ENCODE data around the gene NRL.

NRL gene

GRCh38 chr14:24137529-24138395 lies 23.0 kb upstream of the NRL start:
- in situ Hi-C loops (cut with MboI; ENCODE audit: low sequenced_read_pairs, unreplicated experiment) = no loop called here

DNA sequence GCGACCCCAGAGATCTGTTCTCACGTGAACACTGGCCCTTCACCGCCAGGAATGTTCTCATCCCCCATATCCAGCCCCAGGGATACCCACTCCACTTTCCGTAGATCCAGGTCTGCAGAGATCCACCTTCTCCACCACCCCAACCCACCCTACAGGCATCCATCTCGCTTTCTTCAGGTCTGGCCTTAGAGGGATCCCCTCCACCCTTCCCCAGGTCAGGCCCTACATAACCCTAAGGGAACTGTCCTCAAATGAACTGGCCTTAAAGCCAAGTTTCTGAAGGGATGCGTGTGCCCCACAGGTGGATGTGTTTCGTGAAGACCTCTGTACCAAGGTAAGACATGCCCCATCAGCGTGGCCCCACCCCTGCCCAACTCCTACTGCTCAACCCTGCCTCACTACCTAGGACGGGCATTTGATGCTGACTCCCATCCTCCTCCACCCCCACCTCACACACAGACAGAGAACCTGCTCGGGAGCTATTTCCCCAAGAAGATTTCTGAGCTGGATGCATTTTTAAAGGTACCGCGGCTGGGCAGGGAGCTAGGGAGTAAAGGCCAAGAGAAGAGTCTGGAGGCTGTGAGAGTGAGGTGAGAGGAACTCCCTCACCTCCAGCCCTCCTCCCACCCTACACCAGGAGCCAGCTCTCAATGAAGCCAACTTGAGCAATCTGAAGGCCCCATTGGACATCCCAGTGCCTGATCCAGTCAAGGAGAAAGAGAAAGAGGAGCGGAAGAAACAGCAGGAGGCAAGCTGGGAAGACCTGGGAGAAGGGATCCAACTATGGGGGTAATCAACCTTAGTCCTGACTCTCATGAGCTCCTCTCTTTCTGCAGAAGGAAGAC lies 22.2 kb upstream of the NRL start:
- no peak for DNase-seq (ENCODE audit: low spot score)
- in situ Hi-C loops (cut with MboI; ENCODE audit: low sequenced_read_pairs, unreplicated experiment) = no loop called here
- TF ChIP-seq, protein P1, sequence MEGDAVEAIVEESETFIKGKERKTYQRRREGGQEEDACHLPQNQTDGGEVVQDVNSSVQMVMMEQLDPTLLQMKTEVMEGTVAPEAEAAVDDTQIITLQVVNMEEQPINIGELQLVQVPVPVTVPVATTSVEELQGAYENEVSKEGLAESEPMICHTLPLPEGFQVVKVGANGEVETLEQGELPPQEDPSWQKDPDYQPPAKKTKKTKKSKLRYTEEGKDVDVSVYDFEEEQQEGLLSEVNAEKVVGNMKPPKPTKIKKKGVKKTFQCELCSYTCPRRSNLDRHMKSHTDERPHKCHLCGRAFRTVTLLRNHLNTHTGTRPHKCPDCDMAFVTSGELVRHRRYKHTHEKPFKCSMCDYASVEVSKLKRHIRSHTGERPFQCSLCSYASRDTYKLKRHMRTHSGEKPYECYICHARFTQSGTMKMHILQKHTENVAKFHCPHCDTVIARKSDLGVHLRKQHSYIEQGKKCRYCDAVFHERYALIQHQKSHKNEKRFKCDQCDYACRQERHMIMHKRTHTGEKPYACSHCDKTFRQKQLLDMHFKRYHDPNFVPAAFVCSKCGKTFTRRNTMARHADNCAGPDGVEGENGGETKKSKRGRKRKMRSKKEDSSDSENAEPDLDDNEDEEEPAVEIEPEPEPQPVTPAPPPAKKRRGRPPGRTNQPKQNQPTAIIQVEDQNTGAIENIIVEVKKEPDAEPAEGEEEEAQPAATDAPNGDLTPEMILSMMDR (IDR thresholded peaks at IDR 0.05; ENCODE audit: borderline replicate concordance, control extremely low read depth, extremely low read depth, insufficient read depth, missing control alignments) = no peak

More at GRCh38 chr14:24137529-24138395, 23.0 kb upstream of the NRL start:
- TF ChIP-seq, protein P1 (IDR thresholded peaks at IDR 0.05; ENCODE audit: borderline replicate concordance, control extremely low read depth, extremely low read depth, insufficient read depth, missing control alignments) = no peak
- DNase-seq (ENCODE audit: low spot score) = no peak

DNA sequence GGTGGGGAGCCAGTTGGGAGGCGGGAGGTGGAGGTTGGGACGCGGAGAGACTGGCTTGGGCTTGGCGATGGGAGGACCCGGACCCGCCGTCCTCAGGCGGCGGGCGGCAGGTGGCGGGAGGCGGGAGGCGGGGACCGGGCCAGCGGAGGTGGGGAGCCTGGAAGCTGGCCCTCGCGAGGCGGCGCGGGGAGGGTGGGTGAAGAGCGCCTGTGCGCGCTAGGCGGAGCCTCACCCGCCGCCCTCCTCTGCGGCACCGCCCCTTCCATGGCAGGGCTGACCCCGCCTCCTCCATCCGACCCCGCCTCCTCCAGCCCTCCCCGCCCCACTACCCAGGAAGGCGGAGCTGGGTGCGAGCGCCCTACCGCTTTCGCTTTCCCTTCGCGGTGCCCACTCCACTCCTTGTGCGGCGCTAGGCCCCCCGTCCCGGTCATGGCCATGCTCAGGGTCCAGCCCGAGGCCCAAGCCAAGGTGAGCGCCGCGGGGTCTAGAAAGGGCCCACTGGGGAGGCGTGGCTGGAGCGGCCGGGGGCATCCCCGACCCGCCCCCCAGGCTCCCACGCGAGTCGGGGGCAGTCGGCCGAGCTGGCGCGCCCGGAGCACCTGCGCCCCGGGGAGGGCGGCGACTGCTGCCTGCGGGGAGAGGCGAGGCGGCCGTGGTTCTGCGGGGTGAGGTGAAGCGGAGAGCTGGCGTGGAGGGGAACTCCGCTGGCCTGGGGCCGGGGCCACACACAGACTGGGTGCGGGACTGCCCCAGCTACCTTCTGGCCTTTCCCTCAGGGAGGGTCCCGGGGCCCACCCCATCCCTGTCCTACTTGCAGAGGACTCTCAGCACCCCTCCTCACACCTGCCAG lies 21.3 kb upstream of the NRL start, which contains the start of gene PSME1:
PSME1 (plus strand) TSS at position 361 of the 850 bp plus-strand sequence; CDS start at position 430, 69 bp downstream.
- TF ChIP-seq, protein P1 (IDR thresholded peaks at IDR 0.05; ENCODE audit: borderline replicate concordance, control extremely low read depth, extremely low read depth, insufficient read depth, missing control alignments) = no peak
- in situ Hi-C loops (cut with MboI; ENCODE audit: low sequenced_read_pairs, unreplicated experiment) = no loop called here
- DNase-seq (ENCODE audit: low spot score) = peak; percentile 97

- no peak for DNase-seq (ENCODE audit: low spot score)
- in situ Hi-C loops (cut with MboI; ENCODE audit: low sequenced_read_pairs, unreplicated experiment) = no loop called here
- TF ChIP-seq, protein P1 (IDR thresholded peaks at IDR 0.05; ENCODE audit: borderline replicate concordance, control extremely low read depth, extremely low read depth, insufficient read depth, missing control alignments) = no peak
Observed at GRCh38 chr14:24135584-24135833, 20.8 kb upstream of the NRL start.

DNA sequence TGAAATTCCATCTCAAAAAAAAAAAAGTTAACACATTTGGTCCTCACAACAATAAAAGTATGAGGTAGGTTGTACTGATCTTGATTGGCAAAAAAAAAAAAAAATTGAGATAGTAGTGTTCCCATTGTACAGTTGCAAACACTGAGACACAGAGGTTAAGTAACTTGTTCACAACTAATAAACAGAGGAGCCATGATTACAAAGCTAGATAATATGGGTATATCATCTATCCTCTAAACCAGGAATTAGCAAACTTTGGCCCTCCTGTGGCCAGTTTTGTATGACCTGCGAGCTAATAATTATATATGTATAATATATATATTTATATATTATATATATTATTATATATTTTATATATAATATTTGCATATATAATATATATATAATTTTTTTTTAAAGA lies 19.0 kb upstream of the NRL start:
- no peak for DNase-seq (ENCODE audit: low spot score)
- in situ Hi-C loops (cut with MboI; ENCODE audit: low sequenced_read_pairs, unreplicated experiment) = no loop called here
- TF ChIP-seq, protein P1 (IDR thresholded peaks at IDR 0.05; ENCODE audit: borderline replicate concordance, control extremely low read depth, extremely low read depth, insufficient read depth, missing control alignments) = no peak

DNA sequence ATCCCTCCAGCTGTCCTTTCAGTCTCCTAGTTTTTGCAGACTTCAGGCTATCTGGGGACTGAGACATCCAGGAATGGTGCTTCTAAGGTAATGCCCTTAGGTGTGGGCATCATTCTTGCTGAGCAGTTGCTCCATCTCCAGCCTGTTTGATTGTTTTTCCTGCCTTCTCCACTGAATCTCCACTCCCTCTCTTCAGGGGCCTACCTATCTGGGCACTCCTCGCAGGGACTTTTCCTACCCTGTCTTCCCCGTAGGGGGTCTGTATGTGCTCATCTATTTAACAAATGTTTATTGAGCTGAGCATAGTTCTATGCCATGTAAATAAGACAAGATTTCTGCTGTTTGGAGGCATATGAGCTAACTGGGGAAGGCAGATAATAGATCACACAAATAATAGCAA lies 18.2 kb upstream of the NRL start:
- TF ChIP-seq, protein P1 (IDR thresholded peaks at IDR 0.05; ENCODE audit: borderline replicate concordance, control extremely low read depth, extremely low read depth, insufficient read depth, missing control alignments) = no peak
- no peak for DNase-seq (ENCODE audit: low spot score)
- in situ Hi-C loops (cut with MboI; ENCODE audit: low sequenced_read_pairs, unreplicated experiment) = no loop called here

Data from GM13976 (cell line).